ENCODE measurements around the gene MACROD1. TPM values are rescaled to one million over a fixed set of nuclear protein-coding genes. Genes with fewer than 3 reads are reported as not detected.

The MACROD1 gene
- total RNA-seq, 1 experiment from 2014 or later = 36.9 TPM

DNA sequence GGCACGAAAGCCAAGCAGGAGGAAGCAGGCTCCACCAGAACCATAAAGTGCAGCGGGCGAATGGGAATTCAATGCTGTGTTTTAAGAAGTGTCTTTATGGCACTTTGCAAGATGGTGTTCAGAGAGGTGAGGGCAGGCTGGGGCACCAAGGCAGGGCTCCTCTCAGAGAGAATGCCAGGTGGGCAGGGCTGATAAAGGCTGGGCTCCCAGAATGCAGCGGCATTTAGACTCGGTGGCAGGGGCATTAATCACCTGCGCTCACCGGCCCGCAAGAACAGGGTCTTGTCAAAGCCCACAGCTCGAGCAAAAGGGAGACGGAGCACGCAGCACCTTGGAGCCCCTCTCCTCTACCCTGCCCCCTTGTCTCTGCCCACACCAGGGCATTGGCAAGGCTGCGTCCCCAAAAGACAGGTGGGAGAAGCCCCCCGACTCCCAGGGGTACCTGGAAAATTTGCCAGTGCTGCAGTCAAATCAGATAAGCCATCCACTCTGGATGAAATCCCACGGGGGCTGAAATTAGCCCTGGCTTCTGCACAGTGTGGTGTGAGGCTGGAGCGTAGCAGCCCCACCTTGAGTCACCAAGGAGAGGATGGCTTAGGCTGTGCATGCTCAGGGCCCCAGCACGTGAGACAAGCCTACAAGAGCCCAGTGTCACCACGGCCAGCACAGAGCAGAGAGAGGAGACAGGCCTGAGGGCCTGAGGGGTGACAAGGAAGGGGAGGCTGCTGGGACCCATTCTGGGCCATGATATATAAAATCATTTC is 8.1 kb downstream of the MACROD1 start:
- Mint-ChIP-seq H3K36me3 (peaks cover 8% of the 10 kb centered on the region; the same call in 1 of the 2 replicates), H3K9me3 (peaks cover 6% of the 10 kb centered on the region; the same call in 1 of the 2 replicates), H3K4me1 (peaks cover 21% of the 10 kb centered on the region), H3K27ac (no peak overlapping the region), H3K4me3 (no peak overlapping the region), H3K27me3 (ENCODE audit: low read depth) (peaks cover 2% of the 10 kb centered on the region; the same call in 1 of the 2 replicates)
- CTCF ChIA-PET = no interaction called here
- POLR2A ChIA-PET = no interaction called here
- TF ChIP-seq, protein P1, sequence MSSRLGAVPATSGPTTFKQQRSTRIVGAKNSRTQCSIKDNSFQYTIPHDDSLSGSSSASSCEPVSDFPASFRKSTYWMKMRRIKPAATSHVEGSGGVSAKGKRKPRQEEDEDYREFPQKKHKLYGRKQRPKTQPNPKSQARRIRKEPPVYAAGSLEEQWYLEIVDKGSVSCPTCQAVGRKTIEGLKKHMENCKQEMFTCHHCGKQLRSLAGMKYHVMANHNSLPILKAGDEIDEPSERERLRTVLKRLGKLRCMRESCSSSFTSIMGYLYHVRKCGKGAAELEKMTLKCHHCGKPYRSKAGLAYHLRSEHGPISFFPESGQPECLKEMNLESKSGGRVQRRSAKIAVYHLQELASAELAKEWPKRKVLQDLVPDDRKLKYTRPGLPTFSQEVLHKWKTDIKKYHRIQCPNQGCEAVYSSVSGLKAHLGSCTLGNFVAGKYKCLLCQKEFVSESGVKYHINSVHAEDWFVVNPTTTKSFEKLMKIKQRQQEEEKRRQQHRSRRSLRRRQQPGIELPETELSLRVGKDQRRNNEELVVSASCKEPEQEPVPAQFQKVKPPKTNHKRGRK (CRISPR knock-in tag; IDR thresholded peaks at IDR 0.05; ENCODE audit: borderline replicate concordance) = no peak
- TF ChIP-seq OVOL2 (CRISPR knock-in tag; IDR thresholded peaks at IDR 0.05; ENCODE audit: borderline replicate concordance) (no peak), FOXK1 (CRISPR knock-in tag; IDR thresholded peaks at IDR 0.05) (no peak), NR2C2 (CRISPR knock-in tag; IDR thresholded peaks at IDR 0.05) (no peak), TEAD1 (CRISPR knock-in tag; IDR thresholded peaks at IDR 0.05) (no peak)
- TF ChIP-seq, protein P2, sequence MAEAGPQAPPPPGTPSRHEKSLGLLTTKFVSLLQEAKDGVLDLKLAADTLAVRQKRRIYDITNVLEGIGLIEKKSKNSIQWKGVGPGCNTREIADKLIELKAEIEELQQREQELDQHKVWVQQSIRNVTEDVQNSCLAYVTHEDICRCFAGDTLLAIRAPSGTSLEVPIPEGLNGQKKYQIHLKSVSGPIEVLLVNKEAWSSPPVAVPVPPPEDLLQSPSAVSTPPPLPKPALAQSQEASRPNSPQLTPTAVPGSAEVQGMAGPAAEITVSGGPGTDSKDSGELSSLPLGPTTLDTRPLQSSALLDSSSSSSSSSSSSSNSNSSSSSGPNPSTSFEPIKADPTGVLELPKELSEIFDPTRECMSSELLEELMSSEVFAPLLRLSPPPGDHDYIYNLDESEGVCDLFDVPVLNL (CRISPR knock-in tag; IDR thresholded peaks at IDR 0.05; ENCODE audit: borderline replicate concordance, low read depth) = no peak
- ATAC-seq (no peak), DNase-seq (ENCODE audit: low spot score) (no peak)

DNA sequence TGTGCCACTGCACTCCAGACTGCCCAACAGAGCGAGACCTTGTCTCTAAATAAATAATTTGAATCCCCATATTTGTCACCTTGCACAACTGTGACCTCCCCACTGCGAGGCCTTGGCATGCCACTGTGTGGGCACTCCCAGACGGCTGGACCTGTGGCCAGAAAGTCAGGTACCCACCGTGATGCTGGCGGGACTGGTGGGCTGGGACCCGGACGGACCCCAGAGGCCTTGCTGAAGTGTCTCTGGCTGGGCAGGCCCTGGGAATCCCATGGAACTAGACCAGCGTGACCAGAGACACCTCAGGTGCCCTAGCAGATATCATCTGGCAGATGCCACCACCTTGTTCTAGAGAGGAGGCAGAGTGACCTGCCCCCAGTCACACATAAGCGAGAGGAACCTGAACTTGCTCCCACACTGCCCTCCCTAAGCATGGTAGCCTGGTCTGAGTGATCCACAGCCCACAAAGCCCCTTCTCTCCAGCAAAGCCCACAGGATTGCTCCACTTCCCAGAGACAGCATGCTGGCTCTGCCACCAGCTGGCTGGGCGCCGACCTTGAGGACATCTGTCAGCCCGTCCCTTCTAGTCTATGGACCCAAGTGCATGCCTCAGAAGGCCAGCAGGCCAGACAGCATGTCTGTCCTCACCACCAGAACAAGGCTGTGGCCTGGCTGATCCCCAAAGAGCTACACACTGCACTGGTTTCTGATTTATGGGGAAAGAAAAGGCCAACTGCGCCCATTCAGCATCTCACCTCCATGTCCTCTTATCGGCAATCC is 9.5 kb downstream of the MACROD1 start:
- TF ChIP-seq GRHL2 (CRISPR knock-in tag; IDR thresholded peaks at IDR 0.05; ENCODE audit: insufficient replicate concordance, severe bottlenecking) (no peak), FOXP1 (CRISPR knock-in tag; IDR thresholded peaks at IDR 0.05; ENCODE audit: borderline replicate concordance) (no peak), FOXJ3 (CRISPR knock-in tag; IDR thresholded peaks at IDR 0.05; ENCODE audit: borderline replicate concordance) (no peak)
- Mint-ChIP-seq H3K27me3 (ENCODE audit: low read depth) (peaks cover 2% of the 10 kb centered on the region; the same call in 1 of the 2 replicates), H3K36me3 (peaks cover 6% of the 10 kb centered on the region; the same call in 1 of the 2 replicates), H3K4me1 (peaks cover 21% of the 10 kb centered on the region), H3K4me3 (no peak overlapping the region), H3K27ac (no peak overlapping the region), H3K9me3 (peaks cover 5% of the 10 kb centered on the region; the same call in 1 of the 2 replicates)
- CTCF ChIA-PET = interaction anchor here (0.7 kb wide), 1 partner anchor 115 kb away, joined by 3 read pairs; no protein-coding TSS in a partner anchor
- POLR2A ChIA-PET = no interaction called here
- ATAC-seq (no peak), DNase-seq (ENCODE audit: low spot score) (no peak)

DNA sequence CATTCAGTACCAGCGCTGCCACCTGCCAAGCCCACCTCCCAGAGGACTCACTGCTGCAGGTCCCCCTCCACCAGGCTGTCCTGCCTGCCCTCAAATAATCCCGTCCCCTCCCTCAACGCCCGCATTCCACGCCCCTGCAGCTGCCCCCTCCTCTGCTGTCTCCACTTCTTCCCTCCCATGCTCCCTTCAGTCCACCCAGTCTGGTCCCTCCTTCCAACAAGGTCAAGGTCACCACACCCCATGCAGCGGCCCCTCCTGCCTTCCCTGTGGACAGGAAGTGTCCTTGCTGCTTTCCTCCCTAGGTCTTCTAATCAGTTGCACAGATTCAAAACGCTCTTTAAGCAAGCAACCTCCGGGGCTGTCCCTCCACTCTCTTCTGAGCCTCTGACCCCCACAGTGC is 12.1 kb downstream of the MACROD1 start:
- peaks cover 23% of the 10 kb centered on the region for H3K4me1 Mint-ChIP-seq
- no peaks in the 10 kb centered on the region for H3K9me3 Mint-ChIP-seq
- TF ChIP-seq ZNF423 (CRISPR knock-in tag; IDR thresholded peaks at IDR 0.05) = peak; percentile 59; the same call in 1 of the 2 replicates
- no peak for TF ChIP-seq TCF7 (CRISPR knock-in tag; IDR thresholded peaks at IDR 0.05; ENCODE audit: low read depth)
- POLR2A ChIA-PET = no interaction called here
- H3K27ac Mint-ChIP-seq = peak overlapping the region; percentile 75
- peak; percentile 7; the same call in 1 of the 2 replicates for ATAC-seq
- peaks cover under 1% of the 10 kb centered on the region; the same call in 1 of the 2 replicates for H3K27me3 Mint-ChIP-seq (ENCODE audit: low read depth)
- DNase-seq (ENCODE audit: low spot score) = no peak
- no peak overlapping the region; the same call in 1 of the 2 replicates for H3K4me3 Mint-ChIP-seq
- CTCF ChIA-PET = interaction anchor here (0.6 to 2.2 kb wide), 7 partner anchors 20 to 113 kb away, joined by 4 to 14 read pairs (median 8); partner anchors contain the start of genes NUDT22, STIP1 and TRPT1
- H3K36me3 Mint-ChIP-seq = no peaks in the 10 kb centered on the region

All from WTC11 (cell line).